ENCODE measurements around the gene TTC39B.
"Not testable (repeated sequence)": the region's sequence is repeated elsewhere in the genome, so short reads cannot be mapped to it uniquely, and the experiment has no call there.

The TTC39B gene

DNA sequence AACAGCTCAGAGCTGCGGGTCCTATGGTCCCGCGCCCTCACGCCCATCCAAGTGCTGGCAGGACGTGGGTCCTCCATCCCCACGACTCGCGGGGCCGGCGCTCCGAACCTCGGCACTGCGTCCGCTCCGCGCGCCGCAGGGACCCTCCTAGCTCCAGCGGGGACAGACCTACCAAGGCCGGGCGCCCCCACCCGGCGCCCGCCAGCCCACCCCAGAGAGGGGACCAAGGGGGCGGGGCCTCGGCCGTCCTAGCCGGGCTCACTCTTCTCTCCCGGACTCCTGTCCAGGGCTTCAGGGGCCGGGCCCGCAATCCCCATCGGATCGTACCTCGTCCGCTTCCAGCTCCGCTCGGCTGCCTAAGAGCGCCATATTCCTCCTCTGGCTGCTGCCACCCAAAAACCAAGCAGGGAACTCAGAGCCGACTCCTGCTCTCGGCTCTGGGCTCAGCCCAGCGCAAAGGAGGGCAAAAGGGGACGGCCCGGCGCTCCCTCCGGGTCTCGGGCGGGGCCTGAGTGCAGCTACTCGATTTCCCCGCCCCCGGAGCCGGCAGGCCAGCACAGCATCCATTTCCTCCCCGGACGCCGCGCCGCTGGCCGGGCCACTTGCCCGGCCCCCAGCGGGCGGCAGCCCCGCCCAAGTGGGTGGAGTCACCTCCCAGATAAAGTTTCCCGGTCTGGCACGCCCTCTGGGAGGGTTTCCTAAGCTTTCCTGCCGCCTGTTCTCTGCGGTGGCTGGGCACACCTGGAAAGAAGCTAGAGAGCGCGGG is at the start of gene TTC39B:
Gene TTC39B, minus strand, starts transcription at position 460 of the 766 bp plus-strand sequence. Its CDS starts 91 bp downstream, at position 369.
- DNase-seq, result peak; percentile 96

DNA sequence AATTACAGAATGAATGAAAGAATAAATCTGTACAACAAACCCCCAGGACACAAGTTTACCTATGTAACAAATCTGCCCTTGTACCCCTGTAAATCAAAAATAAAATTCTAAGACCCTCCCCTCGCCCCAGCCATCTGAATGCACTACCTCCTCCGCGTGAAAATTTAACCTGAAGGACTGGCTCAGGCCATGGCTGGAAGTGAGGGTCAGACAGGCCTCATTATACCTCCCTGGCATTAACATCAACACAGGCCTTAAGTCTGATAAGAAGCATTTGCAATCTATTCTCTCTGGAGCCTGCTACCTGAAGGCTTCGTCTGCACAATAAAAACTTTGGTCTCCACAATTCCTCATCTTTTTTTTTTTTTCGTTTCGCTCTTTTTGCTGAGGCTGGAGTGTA is 48.7 kb upstream of the TTC39B start:
- no peak for DNase-seq

DNA sequence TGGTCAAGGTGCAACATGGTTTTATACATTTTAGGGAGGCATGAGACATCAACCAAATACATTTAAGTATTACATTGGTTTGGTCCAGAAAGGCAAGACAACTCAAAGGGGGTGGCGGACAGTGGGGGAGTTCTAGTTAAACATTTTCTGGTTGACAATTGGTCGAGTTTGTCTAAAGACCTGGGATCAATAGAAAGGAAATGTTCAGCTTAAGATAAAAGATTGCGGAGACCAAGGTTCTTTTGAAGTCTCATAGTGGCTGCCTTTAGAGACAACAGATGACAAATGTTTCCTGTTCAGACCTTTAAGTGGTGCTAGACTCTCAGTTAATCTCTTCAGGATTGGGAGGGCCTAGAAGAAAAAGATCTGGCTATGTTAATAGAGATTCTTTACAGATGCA is 47.7 kb upstream of the TTC39B start:
- DNase-seq, result no peak

DNA sequence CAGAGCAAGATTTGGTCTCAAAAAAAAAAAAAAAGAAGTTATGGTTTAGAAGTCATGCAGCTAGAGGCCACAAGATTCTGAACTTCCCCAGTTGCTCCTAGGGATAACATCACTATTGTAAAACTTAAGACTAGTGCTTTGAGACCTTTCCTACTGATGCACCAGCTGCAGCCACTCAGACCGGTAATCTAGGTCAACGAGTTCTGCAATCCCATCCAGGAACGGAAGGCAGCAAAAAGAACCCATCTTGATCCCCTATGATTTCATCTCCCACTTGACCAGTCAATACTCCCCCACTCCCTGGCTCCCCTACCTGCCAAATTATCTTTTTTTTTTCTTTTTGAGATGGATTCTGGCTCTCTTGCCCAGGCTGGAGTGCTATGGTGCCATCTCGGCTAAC is 46.9 kb upstream of the TTC39B start:
- DNase-seq, result no peak

DNA sequence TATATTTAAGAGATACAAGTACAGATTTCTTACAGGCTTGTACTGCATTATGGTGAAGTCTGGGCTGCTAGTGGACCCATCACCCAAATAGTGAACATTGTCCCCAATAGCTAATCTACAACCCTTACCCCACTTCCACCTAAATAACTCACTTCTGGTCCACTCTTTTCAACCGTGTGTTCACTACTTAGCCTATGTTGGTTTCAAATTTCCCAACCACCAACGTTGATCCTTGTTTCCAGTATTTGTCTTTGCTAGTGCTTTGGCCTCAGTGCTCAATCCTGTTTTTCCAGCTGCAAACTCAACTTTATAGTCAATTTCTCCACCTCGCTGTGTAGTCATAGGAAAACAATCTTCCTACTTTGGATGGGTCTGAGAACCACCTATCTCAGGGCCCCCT is 45.3 kb upstream of the TTC39B start:
- DNase-seq, result no peak

DNA sequence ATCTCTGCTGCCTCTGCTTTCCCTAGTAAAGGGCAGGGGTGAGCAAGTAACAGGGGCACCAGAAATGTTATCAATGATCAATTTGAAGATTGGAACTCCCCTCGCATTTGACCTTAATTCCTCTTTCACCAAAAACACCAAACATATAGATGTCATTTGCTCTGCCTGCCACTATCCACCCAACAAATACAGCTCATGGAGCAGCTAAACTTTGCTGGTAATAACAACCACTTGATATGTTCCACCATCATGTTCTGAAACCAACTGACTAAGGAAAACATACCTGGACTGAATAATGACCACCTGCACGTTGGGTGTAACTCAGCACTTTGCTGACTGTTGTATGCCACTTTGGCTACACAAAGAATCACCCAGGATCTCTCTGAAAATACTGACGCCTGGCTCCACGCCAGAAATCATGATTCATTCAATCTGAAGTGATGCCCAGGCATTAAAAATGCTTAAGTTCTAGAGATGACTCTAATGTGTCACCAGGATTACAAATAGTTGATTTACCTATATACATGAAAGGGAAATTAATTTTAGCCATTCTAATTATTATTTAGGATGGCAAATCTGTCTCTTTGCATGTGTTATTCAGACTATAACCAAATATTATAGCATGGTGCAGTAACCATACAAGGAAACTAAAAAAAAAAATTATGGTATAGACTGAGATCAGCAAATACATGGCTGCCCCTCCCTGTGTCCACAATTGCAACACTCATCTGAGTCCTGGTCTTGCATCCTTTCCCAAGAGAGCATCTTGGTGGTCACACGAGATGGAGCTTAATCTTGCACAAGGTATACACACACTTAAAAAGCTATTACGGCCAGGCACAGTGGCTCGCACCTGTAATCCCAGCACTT is 43.1 kb upstream of the TTC39B start:
- DNase-seq, result no peak

DNA sequence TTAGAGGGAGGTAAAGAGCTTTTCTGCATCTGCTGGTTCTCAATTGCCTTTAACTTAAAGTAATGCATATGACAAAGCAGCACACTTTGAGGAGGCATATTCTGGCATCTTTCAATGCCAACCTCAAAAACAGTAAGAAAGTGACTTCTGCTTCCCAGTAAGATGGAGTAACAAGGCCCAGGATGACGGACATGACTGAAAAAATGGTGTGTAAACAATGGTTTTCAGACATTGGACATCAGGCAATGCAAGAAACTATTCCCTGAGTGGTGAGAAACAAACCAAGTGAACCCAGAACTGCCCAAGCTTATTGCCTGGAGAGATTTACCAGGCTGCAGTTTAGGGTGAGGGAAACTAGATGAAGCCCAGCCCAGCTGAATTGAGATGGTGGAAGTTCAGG is 39.8 kb upstream of the TTC39B start:
- DNase-seq, result no peak

DNA sequence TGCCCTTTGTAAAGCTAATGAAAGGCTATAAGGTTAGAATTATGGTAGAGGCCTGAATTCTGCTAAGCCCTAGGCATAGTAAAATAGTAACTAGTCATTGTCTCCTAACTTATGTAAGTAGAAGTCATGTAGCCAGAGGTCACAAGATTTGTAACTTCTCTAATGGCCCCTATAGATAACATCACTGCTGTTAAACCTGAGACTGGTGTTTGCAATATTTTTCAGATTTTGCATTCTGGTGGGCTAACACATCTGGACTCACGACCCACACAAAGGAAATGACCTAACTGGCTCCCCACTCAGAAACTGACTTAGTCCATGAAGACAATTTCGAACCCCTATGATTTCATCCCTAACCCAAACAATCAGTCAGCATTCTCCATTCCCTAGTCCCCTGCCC is 37.2 kb upstream of the TTC39B start:
- no peak for DNase-seq

DNA sequence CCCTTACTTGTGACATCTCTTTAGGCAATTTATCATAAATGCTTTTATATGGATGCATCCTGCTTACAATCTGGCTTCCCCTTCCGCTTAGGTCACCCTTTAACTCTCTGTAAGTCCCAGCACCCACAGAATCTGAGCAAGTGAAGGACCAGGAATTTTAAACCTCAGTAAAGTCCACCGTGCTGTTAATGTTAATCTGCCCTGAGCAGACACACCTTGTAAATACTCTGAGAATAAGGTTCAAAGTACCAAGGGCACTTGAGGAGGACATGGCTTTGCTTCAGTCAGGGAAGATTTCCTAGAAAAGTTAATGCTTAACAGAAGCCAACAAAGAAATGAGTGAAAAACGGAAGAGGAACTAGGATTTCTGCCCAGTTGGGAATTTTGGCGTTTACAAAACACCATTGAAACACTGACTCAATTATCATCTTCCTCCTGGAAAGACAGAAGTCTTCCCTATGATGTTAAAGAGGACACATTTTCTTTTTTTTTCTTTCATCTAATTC is 26.4 kb upstream of the TTC39B start:
- DNase-seq, result peak; percentile 48

DNA sequence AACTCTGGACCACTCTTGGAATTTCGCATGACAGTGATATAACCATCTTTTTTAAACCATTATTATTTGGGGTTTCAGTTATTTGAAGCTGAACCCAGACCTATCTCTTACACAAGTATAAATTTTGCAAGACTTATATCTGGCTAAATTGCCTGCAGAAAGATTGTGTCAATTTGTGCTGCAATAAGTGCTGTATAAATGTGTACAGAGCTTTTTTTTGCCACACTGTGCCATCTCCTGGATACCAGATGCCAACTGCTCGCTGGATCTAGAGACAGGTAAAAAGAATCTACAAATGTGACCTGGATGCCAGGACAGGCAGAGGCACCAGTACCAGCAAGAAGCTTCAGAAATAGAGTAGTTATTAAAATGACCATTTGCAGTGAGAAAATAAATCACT is 25.9 kb upstream of the TTC39B start:
- no peak for DNase-seq

DNA sequence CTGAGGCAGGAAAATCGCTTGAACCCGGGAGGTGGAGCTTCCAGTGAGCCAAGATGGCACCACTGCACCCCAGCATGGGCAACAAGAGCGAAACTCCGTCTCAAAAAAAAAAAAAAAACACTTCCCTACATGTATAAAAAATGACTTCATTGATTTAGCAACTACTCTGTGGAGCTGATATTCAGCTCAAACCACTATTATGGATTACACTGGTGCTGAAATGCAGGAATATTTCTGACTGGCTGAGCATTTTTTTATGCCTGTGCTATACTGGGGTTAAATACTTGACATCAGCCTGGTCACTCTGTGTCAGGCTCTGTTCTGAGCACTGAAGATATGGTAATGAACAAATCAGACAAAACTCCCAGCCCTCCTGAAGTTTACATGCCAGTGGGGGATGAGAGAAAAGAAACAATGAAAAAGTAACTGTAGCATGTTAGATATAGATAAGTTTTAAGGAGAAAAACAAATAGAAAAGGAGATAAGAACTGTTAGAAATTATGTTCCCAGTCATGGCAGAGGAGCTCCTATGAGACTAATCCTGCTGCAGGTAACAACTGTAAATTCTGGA is 22.6 kb upstream of the TTC39B start:
- DNase-seq, result no peak

DNA sequence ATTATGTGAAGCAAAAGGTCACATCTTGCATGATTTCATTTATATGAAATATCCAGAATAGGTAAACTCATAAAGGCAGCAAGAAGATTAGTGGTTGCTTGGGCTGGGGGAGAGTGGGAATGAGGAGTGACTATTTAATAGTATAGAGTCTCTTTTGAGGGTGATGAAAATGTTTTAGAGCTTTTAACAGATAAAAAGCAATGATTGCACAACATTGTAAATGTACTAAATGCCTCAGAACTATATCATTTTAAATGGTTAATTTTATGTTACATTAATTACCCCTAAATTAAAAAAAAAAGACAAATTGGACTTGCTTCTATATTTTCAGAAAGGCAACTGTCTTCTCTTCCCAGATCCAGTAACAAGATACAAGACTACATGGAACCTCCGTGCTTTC is 21.9 kb upstream of the TTC39B start:
- no peak for DNase-seq

DNA sequence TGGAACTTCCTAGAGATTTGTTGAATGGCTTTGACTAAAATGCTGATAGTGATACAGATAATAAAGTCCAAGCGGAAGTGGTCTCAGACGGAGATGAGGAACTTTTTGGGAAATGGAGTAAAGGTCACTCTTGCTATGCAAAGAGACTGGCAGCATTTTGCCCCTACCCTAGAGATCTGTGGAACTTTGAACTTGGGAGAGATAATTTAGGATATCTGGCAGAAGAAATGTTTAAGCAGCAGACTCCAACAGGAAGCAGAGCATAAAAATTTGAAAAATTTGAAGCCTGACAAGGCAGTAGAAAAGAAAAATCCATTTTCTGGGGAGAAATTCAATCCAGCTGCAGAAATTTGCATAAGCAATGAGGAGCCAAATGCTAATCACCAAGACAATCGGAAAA is 15.7 kb upstream of the TTC39B start:
- not testable (repeated sequence) for DNase-seq

DNA sequence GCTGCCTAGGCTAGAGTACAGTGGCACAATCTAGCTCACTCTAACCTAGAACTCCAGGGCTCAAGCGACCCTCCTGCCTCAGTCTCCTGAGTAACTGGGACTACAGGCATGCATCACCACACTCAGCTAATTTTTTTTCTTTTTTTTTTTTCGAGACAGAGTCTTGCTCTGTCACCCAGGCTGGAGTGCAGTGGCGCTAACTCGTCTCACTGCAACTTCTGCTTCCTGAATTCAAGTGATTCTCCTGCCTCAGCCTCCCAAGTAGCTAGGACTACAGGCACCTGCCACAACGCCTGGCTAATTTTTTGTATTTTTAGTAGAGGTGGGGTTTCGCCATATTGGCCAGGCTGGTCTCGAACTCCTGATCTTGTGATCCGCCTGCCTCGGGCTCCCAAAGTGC is 12.6 kb upstream of the TTC39B start:
- DNase-seq, result not testable (repeated sequence)

DNA sequence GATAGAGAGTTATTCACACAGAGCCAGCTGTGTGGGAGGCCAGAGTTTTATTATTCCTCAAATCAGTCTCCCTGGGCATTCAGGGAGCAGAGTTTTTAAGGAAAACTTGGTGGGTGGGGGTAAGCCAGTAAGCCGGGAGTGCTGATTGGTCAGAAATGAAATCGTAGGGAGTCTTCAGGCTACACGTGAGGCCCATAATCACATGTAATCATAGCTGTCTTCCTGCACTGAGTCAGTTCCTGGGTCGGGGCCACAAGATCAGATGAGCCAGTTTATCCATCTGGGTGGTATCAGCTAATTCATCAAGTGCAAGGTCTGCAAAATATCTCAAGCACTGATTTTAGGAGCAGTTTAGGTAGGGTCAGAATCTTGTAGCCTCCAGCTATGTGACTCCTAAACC is 10.8 kb upstream of the TTC39B start:
- DNase-seq, result no peak

DNA sequence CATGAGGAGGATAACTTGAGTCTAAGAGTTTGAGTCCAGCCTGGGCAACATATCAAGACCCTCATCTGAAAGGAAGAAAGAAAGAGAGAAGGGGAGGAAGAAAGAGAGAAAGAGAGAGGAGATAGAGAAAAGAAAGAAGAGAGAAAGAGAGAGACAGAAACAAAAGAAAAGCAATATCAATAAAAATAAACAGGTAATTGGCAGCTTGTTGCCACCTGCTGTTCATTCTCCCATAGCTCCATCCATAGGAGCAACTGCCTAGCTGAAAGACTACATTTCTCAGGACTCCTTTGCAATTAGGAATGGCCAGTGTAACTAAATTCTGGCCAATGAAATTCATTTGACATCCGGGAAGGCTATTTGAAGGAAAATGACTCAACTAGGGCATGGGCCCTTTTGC is 4.6 kb upstream of the TTC39B start:
- no peak for DNase-seq

DNA sequence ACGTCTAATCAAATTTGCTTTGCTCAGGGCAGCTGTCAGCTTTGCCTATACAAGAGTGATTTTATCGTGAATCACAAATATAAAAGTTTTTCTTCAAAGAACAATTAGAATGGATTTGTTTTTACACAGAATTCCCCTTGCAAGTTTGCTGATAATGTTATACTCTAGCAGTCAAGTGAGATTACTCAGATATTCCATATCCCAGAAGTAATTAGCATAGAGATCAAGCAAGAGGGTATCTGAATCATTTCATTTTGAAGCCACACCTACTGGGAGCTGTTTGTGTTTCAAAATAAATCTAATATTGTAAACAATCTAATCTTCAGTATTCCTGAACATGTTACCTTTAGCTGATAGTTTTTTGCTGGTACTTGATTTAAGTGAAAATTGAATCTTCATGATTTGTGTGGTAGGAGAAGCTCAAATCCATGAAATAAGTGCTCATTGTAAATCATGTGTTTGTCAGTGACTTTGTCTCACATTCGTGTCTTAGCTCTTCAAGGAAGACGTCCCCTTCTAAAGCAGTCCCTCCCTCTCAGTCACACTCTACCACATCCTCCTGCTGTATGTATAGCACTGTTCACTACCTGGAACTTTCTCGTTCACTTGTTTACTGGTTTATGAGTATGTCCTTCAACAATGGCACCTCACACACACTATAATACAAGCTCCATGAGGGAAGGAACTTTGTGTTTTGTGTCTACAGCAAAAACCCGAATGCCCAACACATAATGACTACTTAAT is 3.3 kb upstream of the TTC39B start:
- no peak for DNase-seq

DNA sequence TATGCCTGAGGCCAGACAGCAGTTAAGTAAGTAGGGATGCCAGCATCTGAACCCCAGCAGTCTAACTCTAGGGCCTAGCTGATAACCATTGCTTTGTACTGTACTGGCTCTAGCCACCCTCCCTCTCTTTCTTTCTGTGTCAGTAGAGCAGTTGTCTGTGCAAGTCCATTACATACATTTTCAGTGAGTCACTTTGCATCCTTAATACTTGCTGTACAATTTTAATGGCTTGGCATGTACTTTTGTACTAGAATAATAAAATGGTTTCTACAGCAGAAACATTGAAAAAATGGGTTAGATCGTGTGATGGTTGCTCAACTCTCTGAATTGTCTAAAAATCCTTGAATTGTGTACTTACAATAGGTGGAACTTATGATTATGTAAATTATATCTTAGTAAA is 1.5 kb upstream of the TTC39B start:
- no peak for DNase-seq

DNA sequence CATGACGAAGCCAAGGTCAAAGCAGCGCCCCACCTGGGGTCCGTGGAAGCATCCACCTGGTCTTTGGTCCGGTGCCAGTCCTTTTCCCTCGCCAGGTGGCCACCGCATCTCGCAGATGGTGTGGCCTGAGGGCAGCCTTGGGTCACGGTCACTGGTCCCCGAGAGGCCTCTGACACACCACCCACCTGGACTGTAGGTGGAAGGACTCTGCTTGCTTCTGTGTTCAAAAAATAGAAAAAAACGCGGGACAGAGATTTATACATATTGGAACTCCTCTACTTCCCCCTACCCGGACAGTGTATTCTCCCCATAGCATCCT is 466 bp upstream of the TTC39B start:
- DNase-seq, result no peak

DNA sequence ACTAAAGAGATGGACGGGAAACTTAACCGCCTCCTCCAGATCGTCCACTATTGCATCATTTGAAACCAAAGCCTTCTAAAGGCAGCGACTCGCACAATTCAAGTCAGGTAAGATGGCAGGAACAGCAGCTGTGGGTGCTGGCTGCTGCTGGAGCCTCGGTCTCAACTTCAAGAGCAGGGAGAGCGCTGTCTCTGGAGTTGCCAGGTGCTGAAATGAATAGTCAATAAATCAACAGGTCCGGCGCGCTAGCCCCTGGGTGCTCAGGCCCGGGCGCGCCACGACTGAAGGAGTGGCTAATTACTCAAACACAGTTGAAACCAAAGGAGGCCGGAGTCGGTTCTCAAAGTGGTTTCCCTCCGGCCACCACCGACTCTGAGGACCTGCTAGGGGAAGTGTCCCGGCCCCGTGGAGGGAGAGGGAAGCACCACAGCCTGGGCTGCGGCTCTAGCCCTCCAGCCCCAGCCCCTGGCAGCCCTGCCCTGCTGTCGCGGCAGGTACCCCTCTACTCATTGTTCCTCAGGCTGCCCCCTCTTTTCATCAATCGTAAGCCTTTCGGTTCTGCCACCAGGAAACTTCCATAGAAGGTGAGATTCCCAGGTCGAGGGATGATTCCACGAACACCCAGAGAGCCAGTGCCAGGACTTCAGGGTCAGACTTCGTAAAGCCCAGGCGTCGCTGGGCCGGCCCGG is 804 bp downstream of the TTC39B start:
- DNase-seq, result peak; percentile 67

DNA sequence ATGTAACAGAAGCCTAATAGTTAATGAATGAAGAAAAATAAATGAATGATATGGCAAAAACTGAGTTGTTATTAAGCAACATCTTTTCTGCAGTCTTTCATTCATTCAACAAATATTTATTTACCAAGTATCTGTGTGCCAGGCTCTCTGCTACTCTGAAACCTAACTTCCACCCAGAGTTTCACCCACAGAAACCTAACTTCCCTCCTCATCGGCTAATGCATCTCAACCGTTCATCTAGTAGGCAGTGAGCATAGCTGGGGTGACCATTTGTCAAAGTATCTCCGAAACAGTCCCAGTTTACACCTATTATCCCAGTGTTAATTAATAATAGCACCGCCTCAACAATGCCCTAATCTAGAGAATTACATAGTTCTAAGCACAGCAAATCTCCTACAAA is 1.5 kb downstream of the TTC39B start:
- DNase-seq, result no peak

DNA sequence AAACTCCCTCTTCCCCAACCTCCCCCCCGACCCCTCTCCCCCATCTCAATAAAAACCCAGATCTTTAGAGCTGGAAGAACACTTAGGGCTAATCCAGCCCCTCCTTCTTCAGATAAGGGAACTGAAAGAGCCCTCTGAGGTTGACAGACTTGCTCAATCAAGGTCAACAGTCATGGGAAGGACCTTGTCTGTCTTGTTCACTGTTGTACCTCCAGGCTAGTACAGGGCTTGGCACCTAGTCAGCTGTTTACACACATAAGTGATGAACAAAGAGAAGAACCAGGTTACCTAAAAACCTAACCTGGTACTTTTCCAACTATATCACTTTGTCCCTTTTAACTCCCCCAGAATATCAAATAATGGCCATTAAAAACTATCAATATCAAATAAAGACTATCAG is 2.4 kb downstream of the TTC39B start:
- DNase-seq, result no peak

DNA sequence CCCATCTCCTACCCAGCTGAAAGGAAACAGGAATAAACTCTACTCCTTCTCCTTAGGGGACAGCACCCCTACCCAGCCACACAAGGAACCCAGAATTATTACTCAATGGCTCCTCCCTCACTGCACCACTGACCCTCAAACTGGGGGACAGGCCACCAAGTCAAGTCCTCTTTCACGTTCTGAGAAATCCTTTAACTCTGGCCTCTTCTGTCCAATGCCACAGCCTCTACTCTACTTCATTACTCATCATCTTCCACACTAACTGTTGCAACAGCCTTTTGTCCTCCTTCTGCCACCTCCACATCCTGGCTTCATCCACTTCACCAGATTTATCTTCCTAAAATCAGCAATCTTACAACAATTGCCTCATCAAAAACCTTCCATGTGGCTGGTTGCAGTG is 6.8 kb downstream of the TTC39B start:
- peak; percentile 61 for DNase-seq
